Measurements from ENCODE around the gene CCL27.

- TF ChIP-seq ZNF274 (IDR thresholded peaks at IDR 0.05; ENCODE audit: low read depth, low read length) (no peak), YY1 (IDR thresholded peaks at IDR 0.05; ENCODE audit: insufficient read depth, insufficient read length) (no peak), SUZ12 (IDR thresholded peaks at IDR 0.05; ENCODE audit: extremely low read depth, insufficient read depth, insufficient read length) (no peak)
Measured at GRCh38 chr9:34709196-34709978, 46.9 kb upstream of the CCL27 start.

All from NT2/D1 (cell line).